Hematopoietic multipotent progenitor cell treated with erythropoietin and hydrocortisone succinate and interleukin-3 and kit ligand, for 6 days (in vitro differentiated cells): ENCODE measurements around the gene AKNAD1.
"Not testable (repeated sequence)": the region's sequence is repeated elsewhere in the genome, so short reads cannot be mapped to it uniquely, and the experiment has no call there.

Experiments used
- DNase-seq: peaks from one replicate; pipeline ENCODE4 v3.0.0-alpha.2; 2015

Gene AKNAD1

GRCh38 chr1:108829498-108829916, 27.4 kb downstream of the AKNAD1 start:
- DNase-seq, result no peak

GRCh38 chr1:108828074-108828961, 28.6 kb downstream of the AKNAD1 start:
- peak; percentile 87 for DNase-seq

GRCh38 chr1:108826081-108826635, 30.7 kb downstream of the AKNAD1 start:
- no peak for DNase-seq

- no peak for DNase-seq
These were observed 32.8 kb downstream of the AKNAD1 start for GRCh38 chr1:108824051-108824450.

GRCh38 chr1:108823632-108824031, 33.3 kb downstream of the AKNAD1 start:
- no peak for DNase-seq

GRCh38 chr1:108819878-108820277, 37.0 kb downstream of the AKNAD1 start:
- no peak for DNase-seq

- no peak for DNase-seq
These were observed 39.1 kb downstream of the AKNAD1 start for GRCh38 chr1:108817811-108818210.

GRCh38 chr1:108817016-108817415, 39.9 kb downstream of the AKNAD1 start:
- DNase-seq, result no peak

- DNase-seq, result no peak
These were observed 40.6 kb downstream of the AKNAD1 start for GRCh38 chr1:108816049-108816893.

- DNase-seq, result no peak
These were observed 41.3 kb downstream of the AKNAD1 start for GRCh38 chr1:108815566-108815965.

GRCh38 chr1:108814343-108815125, 42.4 kb downstream of the AKNAD1 start:
- no peak for DNase-seq

- DNase-seq, result no peak
These were observed 43.6 kb downstream of the AKNAD1 start for GRCh38 chr1:108813326-108813725.

- DNase-seq, result no peak
These were observed 45.3 kb downstream of the AKNAD1 start for GRCh38 chr1:108811611-108812010.

GRCh38 chr1:108808438-108808837, 48.5 kb downstream of the AKNAD1 start:
- DNase-seq, result no peak

- no peak for DNase-seq
These were observed 53.3 kb downstream of the AKNAD1 start for GRCh38 chr1:108803548-108803947.

- DNase-seq, result no peak
These were observed 55.8 kb downstream of the AKNAD1 start for GRCh38 chr1:108801101-108801500.

GRCh38 chr1:108799001-108799400, 57.9 kb downstream of the AKNAD1 start:
- no peak for DNase-seq

GRCh38 chr1:108792420-108792819, 64.5 kb downstream of the AKNAD1 start:
- no peak for DNase-seq

- no peak for DNase-seq
These were observed 65.1 kb downstream of the AKNAD1 start for GRCh38 chr1:108791790-108792189.

- no peak for DNase-seq
These were observed 71.0 kb downstream of the AKNAD1 start for GRCh38 chr1:108785880-108786279.

GRCh38 chr1:108785264-108785663, 71.6 kb downstream of the AKNAD1 start:
- DNase-seq, result no peak

GRCh38 chr1:108781575-108781944, 75.3 kb downstream of the AKNAD1 start:
- DNase-seq, result not testable (repeated sequence)
